GM19193 (cell line): ENCODE measurements around the gene ZNF846.

Experiments
- POLR2A ChIP-seq: IDR thresholded peaks from 4 replicates; pipeline ENCODE4 v1.6.1; 2011; ENCODE audit not compliant: insufficient read depth, insufficient read length; ENCODE audit errors: extremely low read depth

Gene ZNF846

GRCh38 chr19:9705836-9706235, 62.7 kb downstream of the ZNF846 start:
- TF ChIP-seq POLR2A, result no peak

DNA sequence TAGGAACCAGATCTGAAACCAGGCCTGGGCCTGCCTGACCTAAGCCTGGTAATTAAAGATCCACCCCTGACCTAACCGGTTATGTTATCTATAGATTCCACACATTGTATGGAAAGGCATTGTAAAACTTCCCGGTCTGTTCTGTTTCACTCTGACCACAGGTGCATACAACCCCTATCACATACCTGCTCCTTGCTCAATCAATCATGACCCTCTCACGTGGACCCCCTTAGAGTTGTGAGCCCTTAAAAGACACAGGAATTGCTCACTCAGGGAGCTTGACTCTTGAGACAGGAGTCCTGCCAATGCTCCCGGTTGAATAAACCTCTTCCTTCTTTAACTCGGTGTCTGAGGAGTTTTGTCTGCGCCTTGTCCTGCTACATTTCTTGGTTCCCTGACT, 66.4 kb downstream of the ZNF846 start:
- no peak for TF ChIP-seq POLR2A
